KBM-7 (cell line): ENCODE measurements around the gene TRIO.

ENCODE experiments used
- DNase-seq: peaks from one replicate; pipeline ENCODE4 v3.0.0-alpha.2; 2015
- in situ Hi-C: fragments of 300-500 bp; cut with MboI; formaldehyde crosslinking; loops from 2 replicates; pipeline ENCODE4 v1.14.3; 2020; ENCODE audit warnings: low sequenced_read_pairs, low pct_unique_long_range_greater_than_20kb, mixed read lengths

TRIO gene

DNA sequence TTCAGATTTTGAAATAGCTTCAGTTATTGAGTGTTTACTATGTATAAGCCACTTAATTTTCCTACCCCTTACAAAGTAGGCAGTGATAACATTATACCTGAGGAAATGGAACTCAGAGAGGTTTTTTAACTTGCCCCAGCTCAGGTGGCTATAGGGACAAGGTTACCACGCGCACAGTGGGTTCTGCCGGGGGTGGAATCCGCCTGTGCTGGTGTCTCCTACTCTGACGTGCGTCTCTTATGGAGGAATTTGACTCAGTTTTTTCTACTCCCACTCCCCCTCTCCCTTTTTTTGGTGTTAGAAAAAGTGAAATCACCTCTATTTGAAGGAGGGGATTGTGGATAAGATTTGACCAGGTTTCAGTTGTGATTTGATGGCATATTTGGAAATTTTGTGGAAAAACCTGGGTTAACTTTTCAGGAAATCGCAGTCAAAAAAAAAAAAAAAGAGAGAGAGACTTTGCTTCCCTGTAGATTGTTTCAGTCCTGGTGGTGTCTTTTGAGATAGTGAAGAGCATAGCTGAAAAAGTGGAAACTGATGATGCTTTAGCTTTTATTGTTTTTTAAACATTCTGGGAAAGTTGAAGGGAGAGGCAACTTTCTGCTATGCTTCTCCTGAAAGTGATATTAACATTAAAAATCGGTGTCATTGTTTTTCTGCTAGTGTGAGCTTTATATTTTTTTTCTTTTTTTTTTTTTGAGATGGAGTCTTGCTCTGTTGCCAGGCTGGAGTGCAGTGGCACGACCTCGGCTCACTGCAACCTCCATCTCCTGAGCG, 15.9 kb downstream of the TRIO start:
- in situ Hi-C loops = no loop called here
- DNase-seq = no peak

DNA sequence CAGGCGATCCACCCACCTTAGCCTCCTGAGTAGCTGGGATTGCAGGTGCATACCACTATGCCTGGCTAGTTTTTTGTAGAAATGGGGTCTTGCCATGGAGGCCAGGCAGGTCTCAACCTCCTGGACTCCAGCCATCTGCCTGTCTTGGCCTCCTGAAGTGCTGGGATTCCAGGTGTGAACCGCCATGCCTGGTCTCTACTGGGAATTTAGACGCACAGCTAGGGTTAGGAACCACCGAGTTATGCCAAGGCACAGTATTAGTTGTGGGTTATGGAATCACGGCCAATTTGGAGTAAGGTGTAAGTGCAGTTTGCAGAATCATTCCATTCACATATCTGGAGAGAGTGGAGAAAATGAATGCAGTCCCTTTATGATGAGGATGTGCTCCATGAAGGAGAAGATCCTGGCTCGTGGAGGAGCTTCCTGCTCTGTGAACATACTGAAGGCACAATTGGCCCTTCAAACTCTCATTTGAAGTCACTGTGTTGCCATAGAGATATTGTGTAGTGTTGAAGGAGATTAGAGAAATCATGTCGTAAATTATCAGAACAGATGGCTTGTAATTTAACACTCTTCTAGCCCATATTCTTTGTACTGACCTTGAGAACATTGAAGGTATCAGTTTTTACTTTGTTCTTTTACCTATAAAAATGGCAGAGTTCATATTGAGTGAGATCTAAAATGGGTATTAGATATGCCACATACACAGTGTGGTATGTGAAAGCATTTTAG, 18.8 kb downstream of the TRIO start:
- in situ Hi-C loops = no loop called here
- DNase-seq = no peak

DNA sequence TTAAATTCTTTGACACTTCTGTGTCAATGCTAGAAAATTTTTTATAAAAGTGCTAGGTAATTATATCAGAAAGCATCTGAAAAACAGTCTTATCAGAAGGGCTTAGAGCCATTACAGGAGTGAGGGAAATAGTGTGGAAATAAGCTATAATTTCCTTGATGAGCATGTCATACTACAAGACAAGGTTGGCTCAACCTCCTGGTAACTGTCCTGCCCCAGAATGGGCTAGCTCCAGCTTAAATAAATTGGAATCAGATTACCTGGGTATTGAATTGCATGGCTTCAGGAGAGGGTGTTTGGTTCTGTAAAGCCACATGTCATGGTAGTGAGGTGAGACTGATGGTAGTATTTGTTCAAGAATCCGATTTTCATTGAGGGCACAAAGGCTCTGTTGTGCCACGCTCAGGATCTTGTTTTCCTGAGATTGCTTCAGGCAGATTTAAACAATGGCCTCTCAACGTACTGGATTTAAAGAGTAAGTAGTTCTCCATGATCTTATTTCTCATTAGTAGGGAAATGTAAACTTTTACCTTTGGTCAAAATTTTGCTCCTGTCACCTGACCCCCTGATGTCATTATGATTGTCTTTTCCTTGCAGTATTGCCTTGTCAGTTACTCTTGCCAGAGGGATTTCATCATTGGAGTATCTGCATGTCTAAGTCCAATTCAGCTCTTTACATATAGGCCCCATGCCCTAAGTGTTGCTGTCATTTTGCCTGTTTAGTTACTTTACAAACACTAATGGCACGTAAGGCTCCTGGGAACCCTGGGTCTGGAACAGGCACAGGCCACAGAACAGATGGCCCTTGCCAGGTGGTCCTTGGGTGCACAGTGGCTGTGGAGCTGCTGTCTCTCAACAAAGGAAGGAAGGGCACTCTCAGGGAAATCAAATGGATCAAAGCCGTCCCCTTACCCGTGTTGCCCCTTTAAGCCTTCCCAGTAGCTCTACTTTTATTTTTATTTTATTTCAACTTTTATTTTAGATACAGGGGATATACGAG, 21.3 kb downstream of the TRIO start:
- DNase-seq = no peak
- in situ Hi-C loops = no loop called here

DNA sequence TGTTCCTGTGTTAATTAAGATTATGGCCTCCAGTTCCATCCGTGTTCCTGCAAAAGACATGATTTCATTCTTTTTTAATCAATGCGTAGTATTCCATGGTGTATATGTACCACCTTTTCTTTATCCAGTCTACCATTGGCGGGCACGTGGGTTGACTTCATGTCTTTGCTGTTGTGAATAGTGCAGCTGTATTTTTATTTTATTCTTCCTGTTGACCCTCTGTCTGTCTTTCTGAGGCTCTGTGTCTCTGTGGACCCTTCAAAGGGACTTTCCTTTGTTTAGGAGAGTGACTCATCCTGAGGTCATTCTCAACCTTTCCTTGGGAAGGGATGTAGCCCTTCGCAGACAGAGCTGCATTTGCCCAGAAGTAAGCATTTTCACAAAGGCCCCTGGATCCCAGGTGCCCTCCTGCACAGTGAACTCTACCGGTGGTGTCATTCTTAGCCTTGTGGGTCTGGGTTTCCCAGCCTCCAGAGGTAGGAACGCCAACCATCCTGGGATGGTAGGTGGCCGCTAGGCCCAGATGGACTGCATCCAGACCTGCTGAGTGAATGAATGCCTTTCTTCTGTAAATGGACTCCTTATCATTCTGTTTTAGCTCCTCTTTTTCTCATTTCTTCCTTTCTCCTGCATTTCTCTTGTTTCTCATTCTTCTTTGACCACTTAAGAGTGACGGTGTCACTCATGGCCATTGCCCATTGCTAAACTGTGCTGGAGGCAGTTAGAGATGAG, 22.4 kb downstream of the TRIO start:
- in situ Hi-C loops = no loop called here
- no peak for DNase-seq

DNA sequence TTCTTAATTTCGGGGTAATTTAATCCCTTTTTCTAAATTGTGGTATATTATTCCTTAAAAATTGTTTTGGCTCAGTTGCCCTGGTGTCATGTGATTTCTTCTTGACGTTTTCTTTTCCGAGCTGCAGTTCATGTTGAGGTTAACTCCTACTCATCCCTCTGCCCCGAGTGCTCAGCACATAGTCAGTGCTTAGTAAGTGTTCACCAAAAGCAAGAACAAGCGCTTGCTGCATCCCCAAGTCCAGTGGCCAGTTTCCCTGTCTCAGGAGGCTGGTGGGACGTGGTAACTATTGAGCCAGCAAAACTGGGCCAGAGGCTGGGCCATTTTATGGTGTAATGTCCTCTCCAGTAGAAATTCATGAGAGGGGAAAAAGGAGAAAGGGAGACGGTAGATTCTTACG, 23.3 kb downstream of the TRIO start:
- in situ Hi-C loops = no loop called here
- DNase-seq = no peak

DNA sequence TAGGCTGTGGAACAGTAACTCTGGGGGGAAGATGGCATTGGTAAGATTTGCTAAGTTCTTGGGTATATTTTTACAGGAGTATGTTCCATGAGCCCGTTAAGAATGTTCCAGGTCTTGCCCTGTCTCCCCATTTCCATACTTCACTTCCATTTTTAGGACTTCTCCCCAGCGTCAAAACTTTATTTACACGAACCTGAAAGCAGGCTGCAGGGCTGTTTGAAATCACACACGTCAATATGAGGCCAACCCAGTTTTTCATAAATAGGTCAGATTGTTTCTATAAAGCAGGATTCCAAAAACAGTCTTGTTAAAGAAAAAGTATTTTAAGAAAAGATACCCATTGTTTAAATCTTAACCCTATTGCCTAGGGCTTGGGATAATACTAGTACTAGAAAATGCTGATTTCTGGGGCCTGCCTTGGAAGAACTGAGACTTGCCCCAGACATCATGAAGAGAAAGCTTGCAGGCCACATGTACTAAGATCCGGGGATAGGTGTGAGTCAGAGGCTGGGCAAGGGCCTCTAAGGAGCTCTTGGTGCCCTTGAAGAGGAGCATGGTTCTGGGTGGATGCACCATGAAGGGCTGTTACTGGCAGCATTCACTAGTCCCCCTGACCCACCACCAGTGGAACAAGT, 24.2 kb downstream of the TRIO start:
- no peak for DNase-seq
- in situ Hi-C loops = no loop called here

DNA sequence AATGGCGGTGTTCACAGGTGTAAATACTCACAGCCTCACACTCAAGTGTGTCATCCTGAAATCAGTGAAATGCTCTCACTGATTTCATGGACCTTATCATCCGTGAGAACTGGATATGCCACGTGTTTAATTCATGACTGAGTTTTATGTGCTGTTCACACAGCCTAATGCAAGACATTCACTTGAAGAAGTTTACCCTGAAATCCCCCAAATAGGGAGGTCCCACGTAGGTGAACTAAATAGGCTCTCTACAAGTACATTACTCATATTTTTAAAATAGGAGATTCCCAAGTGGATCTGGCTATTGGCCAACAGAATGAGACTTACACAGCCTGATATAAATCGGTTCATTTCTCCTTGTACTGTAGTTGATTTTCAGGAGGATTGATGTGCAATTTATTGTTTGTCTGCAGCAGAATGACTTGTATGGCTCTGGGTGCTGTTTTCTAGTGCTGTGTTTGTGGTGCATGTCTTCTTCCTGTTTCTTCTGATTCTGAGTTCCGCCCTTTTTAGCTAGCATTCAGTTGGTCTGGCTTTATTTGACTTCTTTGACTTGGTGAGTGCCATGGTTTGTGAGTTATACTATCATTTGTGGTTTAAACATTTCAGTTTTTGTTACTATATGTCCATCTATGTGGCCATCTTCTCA, 25.1 kb downstream of the TRIO start:
- DNase-seq = peak; percentile 73
- in situ Hi-C loops = no loop called here

DNA sequence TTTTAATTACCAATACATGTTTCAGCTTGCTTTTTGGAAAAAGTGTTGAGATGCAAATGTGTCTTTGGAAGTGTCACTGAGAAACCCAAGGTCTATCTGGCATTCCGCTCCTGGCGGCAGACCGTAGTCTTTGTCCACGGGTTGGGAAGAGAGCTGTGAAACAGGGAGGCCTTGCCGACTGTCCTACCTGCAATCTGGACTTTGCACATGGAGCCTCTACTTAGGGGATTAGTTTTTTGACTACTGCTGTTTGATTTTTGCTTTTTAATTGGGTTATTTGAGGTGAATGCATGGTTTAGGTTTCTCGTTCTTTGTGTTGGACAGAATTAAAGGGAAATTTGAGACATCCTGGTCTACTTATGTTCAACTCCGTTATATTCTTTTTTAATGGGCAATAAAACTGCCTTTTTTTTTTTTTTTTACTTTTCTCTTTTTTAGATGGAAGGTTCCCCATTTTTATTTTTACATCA, 25.7 kb downstream of the TRIO start:
- DNase-seq = no peak
- in situ Hi-C loops = no loop called here

DNA sequence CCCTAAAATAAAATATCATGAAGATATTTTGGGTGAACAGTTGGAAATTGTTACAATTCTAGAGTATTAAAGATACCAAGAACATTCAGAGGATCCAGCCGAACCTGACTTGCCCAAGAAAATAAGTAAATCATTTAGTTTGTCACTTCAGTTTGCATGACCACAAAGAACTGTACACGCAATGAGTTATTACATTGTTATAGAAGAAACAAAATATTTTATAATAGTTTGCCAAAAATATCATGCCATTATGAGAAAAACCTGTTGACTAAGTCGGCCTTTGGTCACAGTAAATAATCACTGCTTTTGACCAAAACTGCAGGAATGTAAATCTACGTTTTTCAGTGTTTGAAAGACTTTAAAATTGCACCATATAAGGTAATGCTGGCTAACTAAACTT, 27.9 kb downstream of the TRIO start:
- in situ Hi-C loops = no loop called here
- DNase-seq = no peak

DNA sequence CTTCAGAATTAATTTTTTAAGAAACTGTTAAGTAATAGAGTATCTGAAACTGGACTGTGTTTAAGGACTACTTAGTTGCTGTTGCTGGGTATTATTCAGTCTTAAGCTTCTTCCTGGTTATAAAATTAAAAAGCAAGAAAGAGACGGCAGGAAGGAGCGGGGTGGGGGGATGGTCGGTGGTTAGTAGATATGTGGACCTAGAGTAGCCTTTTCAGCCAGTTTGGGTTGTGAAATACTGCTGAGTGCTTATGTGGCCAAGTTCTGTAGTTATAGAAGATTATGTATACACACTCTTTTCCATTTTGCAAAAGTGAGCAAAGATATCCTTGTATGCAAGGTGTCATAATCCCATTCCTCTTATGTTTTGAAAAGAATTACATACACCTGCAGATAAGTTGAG, 28.5 kb downstream of the TRIO start:
- in situ Hi-C loops = no loop called here
- peak; percentile 56 for DNase-seq

DNA sequence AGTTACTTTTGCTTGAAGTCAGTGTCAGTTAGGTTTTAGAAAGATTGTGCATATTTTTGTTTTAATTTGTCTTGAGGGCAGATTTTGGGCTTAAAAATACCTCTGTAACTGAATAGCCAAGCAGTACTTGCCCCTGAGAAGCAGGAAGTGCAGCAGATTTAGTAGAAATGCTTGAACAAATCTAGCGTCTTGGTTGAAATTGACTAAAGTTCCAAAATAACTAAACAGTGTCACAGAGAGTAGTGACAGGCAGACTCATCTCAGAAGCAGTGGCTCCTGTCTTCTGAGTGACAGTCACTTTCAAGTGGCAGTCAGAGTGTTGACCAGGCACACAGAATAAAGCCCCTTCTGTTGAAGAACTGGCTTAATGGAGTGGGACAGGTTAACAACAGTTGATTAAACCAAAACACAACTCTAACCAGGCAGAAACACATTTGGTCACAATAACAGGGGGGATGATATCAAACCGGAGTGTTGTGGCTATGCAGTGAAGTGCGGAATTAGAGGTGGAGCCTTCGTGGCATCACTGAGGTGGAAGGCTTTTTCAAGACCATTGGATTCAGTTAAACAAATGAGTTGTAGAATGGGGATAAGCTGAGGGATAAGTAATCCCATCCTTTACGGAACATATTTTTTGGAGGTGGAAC, 29.1 kb downstream of the TRIO start:
- in situ Hi-C loops = no loop called here
- DNase-seq = peak; percentile 29

DNA sequence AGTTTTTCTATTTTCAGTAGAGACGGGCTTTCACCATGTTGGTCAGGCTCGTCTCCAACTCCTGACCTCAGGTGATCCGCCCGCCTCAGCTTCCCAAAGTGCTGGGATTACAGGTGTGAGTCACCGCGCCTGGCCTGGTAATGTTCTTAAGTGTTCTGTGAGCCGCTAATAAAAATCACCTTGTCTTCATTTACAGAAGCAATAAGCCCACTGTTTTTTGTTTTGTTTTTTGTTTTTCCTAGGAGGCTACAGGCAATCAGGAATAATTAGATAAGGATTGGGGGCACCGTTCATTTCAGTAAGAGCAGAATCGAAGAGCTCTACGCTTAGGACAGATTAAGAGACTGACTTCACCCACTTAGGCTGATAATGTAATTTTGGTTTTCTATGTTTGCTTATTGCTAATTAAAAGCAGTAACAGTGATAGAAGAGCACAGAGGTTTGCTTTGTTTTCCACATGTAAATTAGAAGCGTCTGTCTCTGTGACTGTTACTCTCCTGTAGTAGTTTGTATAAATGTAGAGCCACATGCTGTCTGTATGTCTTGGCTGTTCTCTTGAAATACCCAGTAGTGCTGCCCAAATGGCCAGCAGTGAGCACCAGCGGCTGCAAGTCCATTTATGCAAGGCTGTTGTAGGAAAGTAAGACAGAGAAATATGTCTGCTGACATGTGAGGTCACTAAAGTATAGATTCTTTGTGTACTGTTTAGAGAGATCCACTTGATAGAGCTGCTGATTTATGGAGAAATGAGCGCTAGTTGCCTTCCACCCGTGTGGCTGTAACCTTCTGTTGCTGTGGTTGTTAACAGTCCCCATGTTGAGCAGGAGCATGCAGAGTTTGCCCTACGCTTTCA, 30.5 kb downstream of the TRIO start:
- no peak for DNase-seq
- in situ Hi-C loops = no loop called here

DNA sequence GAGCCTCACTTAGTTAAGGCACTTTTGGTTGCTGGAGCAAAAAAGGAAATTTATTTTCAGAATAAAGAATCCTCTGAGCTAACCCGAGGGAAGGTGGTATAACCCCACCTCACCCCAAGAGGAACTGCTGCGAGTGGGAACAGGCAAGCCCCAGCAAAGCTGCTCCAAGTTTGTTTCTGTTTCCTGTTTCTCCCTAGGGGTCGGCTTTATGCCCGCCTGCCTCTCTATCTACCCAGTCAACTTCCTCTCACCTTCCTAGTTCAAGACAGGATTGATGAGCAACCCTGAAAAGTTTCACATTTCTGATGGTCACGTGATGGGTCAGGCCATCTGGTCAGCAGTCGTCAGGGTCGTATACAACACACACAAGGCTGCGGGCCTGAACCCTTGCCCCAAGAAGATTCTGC, 31.1 kb downstream of the TRIO start:
- DNase-seq = peak; percentile 87

DNA sequence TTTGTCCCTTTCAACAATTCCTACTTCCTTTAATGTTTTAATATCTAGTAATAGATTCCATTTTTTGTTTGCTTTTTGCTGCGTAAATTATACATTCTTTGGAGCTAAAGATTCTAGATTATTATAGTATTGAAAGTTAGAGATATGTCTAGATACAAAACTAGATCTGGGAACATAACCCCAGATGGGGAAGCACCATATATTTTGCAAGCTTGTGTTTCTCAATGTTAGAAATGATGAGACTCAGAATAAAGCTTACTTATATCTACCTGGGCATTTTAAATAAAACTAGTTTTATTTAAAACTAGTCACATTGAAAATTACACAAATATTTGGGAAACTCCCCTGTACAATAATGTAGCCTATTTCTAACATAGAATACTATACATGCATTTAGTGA, 32.2 kb downstream of the TRIO start:
- in situ Hi-C loops = no loop called here
- DNase-seq = no peak

More for the DNA sequence above, 31.1 kb downstream of the TRIO start:
- in situ Hi-C loops = no loop called here

DNA sequence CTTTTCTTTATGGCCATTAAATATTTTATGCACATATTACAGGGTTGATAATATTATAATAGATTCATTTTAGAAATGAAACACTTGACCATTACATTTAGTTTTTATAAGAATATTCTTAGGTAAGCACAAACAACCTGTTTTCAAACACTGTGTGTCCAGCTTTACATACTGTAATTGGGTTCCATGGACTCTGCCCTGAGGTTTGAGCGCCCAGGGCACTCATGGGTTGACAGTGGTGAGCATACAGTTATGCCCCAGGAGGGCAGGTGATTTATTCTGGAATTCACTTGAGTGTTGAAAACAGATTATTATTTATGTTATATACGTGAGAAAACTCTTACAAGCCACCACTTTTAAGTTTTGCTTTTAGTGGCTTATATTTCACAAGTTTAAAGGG, 33.7 kb downstream of the TRIO start:
- DNase-seq = no peak
- in situ Hi-C loops = no loop called here

DNA sequence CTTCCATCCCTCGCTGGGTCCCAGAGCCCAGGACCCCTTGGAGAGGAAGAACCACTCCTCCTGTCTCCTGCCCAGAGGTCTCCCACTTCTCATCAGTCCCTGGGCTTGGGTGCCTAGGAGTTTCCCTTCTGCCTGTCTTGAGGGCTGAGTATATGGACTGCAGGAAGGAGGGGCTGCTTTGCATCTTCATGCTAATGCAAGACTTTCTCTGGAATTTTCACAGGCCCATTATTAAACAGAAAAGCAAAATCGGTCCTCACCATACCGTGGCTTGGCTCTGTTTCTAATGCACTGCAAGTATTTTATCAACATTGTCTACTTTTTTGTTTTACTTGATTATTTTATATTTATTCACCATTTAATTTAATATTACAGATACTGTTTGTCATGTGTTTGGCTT, 34.5 kb downstream of the TRIO start:
- in situ Hi-C loops = no loop called here

DNA sequence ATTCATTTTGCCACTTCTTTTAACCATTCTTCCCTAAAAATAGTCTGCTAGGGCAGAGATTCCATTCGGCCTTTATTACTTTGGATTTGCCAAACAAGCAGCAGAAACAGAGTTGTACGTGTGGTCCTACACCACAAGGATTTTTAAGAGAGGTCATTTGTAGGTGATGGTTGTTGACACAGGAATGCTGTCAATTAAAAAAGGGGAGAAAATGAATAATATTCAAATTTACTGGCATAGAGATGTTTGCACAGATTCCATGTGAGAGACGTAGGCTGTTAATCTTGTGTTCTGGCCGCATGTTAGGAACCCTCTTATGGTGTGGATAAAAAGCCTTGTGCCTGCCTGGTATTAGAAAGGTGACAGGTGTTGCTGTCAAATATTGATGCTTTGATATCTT, 34.9 kb downstream of the TRIO start:
- in situ Hi-C loops = no loop called here
- DNase-seq = no peak

More for the DNA sequence above, 34.5 kb downstream of the TRIO start:
- DNase-seq = no peak
